GM21528 (cell line): ENCODE data around the gene AGAP2.
A peak's percentile ranks its signal among the peaks of the same experiment; 100 is the strongest.

Experiments used
- ATAC-seq: cut with Tn5 transposase; IDR thresholded peaks from one replicate; pipeline ENCODE4 v1.9.1; 2021; ENCODE audit warnings: mild to moderate bottlenecking, moderate library complexity; ENCODE audit not compliant: unreplicated experiment, low FRiP score

Gene AGAP2

GRCh38 chr12:57754411-57755193 lies 16.1 kb upstream of the AGAP2 start, which contains the start of gene MARCHF9:
TSS of gene MARCHF9 (plus strand) at chr12:57755103. CDS start at chr12:57755529, 426 bp downstream.
- peak; percentile 36 for ATAC-seq

- no peak for ATAC-seq
Measured at GRCh38 chr12:57753756-57754337, 15.3 kb upstream of the AGAP2 start.

GRCh38 chr12:57752668-57753000 lies 14.1 kb upstream of the AGAP2 start:
- ATAC-seq = no peak

- peak; percentile 76 for ATAC-seq
Measured at GRCh38 chr12:57751788-57752667, 13.5 kb upstream of the AGAP2 start, which contains the start of gene CDK4. TSS of gene CDK4 (minus strand) at chr12:57752310. CDS start at chr12:57751717, 593 bp downstream.

GRCh38 chr12:57751432-57751787 lies 12.9 kb upstream of the AGAP2 start:
- ATAC-seq = no peak

GRCh38 chr12:57750561-57751431 lies 12.3 kb upstream of the AGAP2 start:
- ATAC-seq = no peak

- ATAC-seq = no peak
Measured at GRCh38 chr12:57749061-57749460, 10.5 kb upstream of the AGAP2 start.

- ATAC-seq = no peak
Measured at GRCh38 chr12:57746025-57746424, 7.5 kb upstream of the AGAP2 start.

GRCh38 chr12:57745485-57745881 lies 6.9 kb upstream of the AGAP2 start:
- no peak for ATAC-seq

GRCh38 chr12:57744777-57745484 lies 6.4 kb upstream of the AGAP2 start, which contains the start of gene TSPAN31:
TSS of gene TSPAN31 (plus strand) at chr12:57745039. CDS start at chr12:57745155, 116 bp downstream.
- peak; percentile 80 for ATAC-seq

GRCh38 chr12:57744194-57744776 lies 5.7 kb upstream of the AGAP2 start:
- peak; percentile 33 for ATAC-seq

- no peak for ATAC-seq
Measured at GRCh38 chr12:57743769-57744168, 5.2 kb upstream of the AGAP2 start.

- peak; percentile 55 for ATAC-seq
Measured at GRCh38 chr12:57741844-57742738, 3.5 kb upstream of the AGAP2 start.

- no peak for ATAC-seq
Measured at GRCh38 chr12:57741413-57741789, 2.9 kb upstream of the AGAP2 start.

- ATAC-seq = peak; percentile 49
Measured at GRCh38 chr12:57740656-57741412, 2.3 kb upstream of the AGAP2 start.

- no peak for ATAC-seq
Measured at GRCh38 chr12:57739914-57740538, 1.5 kb upstream of the AGAP2 start.

- no peak for ATAC-seq
Measured at GRCh38 chr12:57739387-57739786, 845 bp upstream of the AGAP2 start.
